ENCODE measurements around the gene KLF11.

The KLF11 gene

DNA sequence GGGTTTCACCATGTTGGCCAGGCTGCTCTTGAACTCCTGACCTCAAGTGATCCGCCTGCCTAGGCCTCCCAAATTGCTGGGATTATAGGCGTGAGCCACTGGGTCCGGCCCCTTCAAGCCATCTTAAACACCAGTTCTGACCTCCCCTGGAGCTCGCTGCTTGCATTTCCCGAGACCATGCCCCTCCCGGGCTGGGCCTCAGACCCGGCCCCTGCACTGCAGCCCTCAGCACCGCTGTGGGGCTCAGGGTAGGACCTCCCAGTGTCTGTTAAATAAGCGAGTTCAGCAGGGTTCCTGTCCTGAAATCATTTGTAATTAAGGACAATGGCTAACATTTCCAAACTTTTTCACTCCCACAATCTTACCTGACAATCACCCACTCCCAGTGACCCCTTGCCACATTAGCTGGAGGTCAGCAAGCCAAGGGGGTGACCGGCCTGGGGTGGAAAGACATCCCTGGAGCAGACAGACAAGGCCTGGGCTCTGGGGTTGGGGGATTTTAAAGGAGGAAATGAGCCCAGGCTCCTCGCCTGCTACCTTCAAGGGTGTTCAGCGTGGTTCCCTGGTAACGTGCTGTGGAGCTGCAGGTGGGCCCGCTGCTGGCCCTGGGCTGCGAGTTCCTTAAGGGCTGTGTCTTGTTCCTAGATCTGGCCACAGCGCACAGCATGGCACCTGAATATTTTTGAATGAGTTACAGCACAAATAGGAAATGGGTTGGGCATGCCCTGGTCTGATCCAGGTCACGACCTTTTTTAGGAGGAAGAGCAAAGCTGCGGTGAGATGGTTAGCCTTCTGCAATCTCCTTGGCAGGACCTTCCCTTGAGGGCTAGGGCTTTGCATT lies 21.8 kb downstream of the KLF11 start:
- DNase-seq (ENCODE audit: low spot score), result no peak

DNA sequence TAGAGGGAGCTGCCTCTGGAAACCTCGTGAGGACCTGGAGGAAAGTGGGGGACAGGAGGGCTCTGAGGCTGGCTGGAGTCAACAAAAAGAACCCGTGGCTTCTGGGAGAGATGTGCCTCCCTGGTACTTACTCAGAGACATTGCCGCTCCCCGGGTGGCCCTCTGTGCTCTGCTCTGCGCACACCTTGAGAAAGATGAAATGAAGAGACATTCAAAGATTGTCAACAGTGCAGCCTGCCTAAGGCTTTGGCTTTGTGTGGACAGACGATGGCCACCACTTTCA lies 22.4 kb downstream of the KLF11 start:
- no peak for DNase-seq (ENCODE audit: low spot score)

DNA sequence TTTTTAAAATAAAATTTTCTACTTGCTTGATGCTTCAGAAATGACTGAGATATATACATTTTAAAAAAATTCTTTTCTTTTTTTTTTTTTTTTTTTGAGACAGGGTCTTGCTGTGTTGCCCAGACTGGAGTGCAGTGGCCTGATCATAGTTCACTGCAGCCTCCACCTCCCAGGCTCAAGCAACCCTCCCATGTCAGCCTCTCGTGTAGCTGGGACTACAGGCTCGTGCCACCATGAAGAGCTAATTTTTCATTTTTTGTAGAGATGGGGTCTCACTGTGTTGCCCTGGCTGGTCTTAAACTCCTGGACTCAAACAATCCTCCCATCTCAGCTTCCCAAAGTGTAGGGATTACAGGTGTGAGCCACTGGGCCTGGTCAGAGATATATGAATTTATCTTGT lies 24.0 kb downstream of the KLF11 start:
- DNase-seq (ENCODE audit: low spot score), result no peak

DNA sequence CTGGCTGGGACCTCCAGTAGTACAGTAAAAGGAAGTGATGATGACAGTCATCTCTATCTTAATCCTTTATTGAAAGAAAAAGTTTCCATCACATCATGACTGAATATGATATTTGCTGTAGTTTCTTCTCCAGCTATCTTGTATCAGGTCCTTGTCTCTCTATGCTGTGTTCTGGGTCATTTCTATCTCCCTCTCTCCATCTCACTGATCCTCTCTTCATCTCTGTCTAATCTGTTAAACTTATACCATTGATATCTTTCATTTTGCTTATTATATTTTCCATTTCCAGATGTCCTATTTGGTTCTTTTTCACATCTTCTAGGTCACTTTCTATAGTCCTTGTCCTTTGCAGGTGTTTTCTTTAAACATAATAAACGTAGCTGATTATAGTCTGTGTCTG lies 24.5 kb downstream of the KLF11 start:
- no peak for DNase-seq (ENCODE audit: low spot score)

DNA sequence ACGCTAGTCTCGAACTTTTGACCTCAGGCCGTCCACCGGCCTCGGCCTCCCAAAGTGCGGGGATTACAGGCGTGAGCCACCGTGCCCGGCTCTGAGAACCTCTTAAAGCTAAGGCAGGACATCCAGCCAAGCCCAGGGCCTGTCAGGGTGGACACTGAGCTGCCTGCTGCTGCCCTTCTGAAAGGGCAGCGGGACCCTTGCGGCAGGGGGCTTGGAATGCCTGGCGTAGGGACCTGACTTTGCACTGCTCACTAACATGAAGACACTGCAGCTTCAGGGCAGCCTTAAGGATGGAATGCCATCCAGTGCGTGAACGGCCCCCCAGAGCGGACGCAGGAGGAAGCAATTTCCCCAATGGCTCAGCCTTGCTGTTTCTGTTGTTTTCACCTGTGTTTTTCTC lies 27.8 kb downstream of the KLF11 start:
- no peak for DNase-seq (ENCODE audit: low spot score)

DNA sequence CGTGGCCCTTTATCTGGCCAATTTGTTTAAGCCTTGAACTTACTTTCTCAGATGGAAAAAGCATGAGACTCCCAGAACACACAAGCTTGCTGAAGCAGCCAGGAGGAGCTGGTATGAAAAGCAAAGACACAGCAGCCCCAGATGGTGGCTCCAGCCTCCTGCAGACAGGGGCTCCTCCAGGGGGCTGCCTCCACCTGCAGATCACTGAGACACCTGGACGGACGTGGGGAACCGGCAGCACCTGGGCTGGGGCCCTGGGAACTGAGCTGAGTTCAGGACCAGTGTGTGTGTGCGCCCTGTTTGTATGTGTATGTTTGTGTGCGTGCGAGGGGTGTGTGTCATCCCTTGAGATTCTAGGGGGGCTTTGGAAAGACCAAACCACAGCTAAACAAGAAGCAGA lies 28.2 kb downstream of the KLF11 start:
- DNase-seq (ENCODE audit: low spot score), result no peak

DNA sequence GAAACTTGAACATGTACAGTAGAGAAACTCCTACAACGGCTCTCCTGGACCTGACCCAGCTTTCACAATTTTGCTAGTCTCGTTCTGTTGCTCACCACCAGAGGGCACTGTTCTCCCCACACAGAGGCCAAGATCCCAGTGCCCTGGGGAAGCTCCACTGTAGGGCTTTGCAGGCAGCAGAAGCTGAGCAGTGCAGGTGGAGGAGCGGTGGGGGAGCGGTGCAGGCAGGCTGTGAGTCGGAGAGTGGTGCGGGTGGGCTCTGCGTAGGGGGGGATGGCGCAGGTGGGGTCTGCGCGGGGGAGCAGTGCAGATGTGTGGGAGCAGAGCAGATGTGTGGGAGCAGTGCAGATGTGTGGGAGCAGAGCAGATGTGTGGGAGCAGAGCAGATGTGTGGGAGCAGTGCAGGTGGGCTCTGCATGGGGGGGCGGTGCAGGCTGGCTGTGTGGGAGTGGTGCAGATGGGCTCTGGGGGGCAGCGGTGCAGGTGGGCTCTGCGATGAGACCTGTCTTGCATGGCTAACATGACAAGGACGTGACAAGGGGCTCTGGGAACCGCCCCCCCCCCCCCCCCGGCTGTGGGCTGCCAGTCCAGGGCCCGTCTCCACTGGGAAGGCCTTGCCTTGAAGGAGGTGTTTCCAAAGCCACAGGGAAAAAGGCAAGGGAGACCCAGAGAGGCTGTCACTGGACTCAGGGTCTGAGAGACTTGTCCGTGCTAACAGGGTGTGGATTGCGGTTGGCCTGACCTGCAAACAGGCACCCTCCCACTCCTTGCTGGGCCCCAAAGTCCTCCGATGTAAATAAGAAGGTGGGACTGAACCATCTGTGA lies 29.5 kb downstream of the KLF11 start:
- peak; percentile 89 for DNase-seq (ENCODE audit: low spot score)

DNA sequence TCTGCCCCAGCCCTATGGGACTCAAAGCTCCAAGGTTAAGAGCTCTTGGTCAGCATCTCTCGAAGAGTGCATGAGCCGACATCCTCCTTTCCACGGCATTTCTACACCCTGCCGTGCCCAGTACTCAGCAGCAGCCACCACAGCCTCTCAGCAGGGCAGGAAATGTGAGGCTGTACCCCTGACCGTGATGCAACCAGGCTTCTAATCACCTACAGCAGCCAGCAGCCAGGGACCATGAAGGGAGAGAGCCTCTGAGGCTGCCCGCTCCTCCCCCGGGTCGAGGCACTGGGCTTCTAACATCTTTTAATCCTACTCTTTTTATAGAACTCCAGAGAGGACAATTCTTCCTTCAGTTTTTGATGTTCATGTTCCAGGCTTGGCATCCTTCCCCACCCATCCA lies 30.4 kb downstream of the KLF11 start:
- DNase-seq (ENCODE audit: low spot score), result no peak

DNA sequence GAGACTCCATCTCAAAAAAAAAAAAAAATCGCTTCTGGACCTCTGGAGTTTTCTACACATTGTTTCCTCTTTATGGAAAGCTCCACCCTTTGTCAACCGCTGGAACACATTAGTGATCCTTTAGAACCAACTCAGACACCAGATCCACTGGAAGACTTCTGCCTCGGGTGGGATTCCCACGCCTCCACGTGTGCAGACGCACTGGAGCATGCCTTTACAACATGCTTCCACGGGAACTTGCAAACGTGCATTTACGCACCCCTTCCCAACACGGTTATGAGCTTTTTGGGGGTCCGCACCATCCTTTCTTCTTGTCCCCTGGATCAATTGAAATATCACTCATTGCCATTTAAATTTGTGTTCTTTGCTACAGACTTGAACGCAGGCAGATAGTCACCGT lies 31.8 kb downstream of the KLF11 start:
- no peak for DNase-seq (ENCODE audit: low spot score)

DNA sequence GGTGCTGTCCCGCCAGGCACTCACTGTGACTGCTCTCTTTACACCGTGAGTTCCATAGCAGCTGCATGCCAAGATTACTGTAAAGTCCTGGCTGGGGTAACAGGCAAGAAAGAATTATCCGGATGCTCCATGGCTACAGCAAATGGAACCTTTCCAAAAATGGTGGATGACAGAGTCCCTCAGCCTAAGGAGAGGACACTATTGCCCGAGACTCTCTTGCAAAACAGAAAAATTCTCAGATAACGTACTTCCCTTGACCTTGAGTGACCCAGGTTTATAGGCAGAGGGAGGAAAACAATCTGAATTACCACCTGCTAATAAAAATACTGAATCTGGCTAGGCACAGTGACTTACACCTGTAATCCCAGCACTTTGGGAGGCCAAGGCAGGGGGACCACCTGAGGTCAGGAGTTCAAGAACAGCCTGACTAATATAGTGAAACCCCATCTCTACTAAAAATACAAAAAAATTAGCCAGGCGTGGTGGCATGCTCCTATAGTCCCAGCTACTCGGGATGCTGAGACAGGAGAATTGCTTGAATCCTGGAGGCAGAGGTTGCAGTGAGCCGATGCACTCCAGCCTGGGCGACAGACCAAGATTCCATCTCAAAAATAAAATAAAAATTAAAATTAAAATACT lies 32.3 kb downstream of the KLF11 start:
- DNase-seq (ENCODE audit: low spot score), result no peak

DNA sequence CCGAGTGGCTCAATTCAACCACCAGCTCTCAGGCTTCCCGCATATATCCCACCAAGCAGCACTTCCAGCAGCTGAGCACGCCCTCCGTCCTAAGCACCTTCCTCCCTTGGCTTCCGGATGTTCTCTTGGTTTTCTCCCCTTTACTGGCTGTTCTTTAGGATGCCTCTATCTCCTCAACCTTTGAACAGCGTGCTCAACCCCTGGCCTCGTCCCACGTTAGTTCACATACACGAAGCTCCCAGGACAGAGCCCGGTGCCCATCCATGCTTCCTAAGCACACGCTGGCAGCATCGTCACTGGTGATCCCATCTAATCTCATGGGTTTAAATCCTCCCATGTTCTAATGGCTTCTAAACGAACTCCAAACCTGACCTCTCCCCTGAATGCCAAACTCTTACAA lies 33.2 kb downstream of the KLF11 start:
- no peak for DNase-seq (ENCODE audit: low spot score)

DNA sequence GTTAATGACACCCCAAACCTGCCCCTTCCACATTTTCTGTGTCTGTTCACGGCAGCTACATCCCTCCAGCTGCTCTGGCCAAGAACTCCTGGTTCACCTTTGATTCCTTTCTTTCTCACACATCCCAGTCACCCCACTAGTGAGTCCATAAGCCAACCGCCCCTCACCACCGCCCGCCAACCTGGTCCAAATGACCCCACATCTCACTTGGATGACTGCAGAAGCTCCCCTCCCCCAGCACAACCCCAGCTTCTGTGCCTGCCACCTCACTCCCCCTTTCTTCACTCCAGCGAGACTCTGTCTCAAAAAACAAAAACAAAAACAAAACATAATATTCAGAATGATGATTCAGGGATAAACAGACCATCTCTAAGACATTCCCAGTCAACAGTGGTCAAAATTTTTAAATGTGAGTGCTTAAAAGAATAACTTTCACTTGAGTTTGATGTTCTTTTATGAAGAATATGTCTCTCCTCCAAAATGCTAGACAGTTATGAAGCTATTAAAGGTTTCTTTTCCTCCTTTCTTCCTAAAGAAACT lies 33.7 kb downstream of the KLF11 start:
- no peak for DNase-seq (ENCODE audit: low spot score)

DNA sequence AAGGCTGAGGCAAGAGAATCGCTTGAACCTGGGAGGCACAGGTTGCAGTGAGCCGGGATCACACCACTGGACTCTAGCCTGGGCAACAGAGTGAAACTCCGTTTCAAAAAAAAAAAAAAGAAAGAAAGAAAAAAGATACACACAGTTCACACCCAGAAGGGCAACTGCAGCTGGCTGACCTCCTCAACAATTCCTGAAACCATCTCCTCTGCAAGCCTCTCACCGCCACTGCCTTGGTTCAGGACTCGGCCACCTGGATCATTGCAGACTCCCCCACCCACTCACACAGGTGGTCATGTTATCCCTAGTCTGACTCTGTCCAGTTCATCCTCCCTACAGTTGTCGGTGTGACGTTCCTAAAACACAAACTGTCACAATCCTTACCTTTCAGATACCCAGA lies 34.7 kb downstream of the KLF11 start:
- no peak for DNase-seq (ENCODE audit: low spot score)

DNA sequence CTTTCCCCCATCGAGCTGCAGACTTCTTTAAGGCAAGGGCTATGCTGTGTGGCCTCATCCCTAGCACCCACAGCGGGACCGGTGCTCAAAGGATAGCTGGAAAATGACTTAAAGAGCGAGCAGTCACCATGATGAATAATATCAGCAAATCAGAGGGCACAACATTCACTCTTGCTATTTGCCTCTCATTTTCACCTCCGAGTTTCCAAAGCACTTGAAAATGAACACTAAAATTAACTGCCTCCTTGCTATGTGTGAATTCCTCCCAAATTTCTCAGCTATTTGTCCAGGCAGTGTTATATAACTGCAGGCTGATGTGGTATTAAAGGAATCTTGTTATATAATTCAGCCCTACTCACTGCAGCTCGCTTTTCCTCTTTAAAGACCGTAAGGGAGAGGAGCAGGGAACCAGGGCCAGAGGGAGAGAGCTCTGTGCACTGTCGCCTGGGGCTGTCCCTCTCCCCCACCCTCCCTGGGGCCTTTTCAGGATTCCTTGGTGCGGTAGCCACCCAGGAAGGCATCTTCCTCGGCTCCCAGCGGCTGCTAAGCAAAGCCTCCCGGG lies 35.4 kb downstream of the KLF11 start:
- no peak for DNase-seq (ENCODE audit: low spot score)

DNA sequence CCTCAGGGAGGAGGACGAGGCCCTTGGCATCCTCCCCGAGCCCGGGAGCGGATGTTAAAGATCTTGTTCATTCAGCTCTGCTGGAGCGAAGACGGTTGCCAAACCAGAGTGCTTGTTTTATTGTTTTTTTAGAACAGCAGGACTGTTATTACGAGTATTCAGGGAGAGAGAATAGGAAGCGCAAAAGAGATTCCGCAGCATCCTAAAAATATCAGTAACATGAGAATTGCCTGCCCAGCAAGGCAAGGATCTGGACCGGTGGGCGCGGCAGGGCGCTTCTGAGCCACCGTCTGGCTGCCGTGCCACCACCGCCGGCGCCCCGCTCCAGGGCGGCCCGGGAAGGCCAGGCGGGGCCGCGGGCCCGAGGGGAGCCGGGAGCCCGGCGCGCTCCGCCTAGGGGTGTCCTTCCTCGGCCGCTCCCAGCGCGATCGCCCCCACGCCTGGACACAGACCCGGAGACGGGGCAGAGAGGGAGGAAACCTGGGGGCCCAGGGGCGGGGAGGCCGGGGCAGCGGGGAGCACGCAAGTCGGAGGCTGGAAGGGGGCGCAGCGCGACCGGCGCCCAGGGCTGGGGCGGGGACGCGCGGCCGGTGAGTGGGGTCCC lies 36.0 kb downstream of the KLF11 start:
- DNase-seq (ENCODE audit: low spot score), result peak; percentile 81

DNA sequence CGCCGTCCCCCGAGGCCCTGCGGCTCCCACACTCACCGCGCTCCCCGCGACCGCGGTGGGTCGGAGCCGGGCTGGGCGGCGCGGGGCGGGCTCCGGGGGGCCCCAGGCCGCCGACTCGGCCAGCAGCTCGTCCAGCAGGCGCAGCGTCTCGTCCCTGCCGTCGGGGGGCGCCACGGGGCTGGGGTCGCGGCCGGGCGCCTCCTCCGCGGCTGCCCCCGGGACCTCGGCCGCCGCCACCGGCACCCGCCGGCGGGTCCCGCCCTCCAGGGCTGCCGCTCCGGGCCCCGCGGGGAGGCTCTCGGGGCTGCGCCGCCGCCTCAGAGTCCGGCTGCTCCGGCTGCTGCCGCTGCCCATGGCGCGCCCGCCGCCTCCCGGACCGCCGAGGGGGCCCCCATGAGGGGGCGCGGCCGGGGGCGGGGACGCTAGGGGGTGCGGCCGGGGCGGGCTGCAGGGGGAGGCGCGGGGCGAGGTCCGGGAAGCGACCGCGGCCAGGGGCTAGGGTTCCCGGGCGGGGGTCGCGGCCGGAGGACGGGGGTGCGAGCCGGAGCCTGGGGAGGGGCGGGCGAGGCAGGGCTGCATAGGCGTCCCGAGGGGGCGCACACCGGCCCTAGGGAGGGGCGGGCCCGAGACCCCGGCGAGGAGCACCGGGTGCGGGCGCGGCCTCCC lies 36.7 kb downstream of the KLF11 start, which contains the start of gene CYS1:
Gene CYS1 (minus strand): TSS at position 542 of the 666 bp plus-strand sequence. CDS start 188 bp downstream, at position 354.
- peak; percentile 82 for DNase-seq (ENCODE audit: low spot score)

DNA sequence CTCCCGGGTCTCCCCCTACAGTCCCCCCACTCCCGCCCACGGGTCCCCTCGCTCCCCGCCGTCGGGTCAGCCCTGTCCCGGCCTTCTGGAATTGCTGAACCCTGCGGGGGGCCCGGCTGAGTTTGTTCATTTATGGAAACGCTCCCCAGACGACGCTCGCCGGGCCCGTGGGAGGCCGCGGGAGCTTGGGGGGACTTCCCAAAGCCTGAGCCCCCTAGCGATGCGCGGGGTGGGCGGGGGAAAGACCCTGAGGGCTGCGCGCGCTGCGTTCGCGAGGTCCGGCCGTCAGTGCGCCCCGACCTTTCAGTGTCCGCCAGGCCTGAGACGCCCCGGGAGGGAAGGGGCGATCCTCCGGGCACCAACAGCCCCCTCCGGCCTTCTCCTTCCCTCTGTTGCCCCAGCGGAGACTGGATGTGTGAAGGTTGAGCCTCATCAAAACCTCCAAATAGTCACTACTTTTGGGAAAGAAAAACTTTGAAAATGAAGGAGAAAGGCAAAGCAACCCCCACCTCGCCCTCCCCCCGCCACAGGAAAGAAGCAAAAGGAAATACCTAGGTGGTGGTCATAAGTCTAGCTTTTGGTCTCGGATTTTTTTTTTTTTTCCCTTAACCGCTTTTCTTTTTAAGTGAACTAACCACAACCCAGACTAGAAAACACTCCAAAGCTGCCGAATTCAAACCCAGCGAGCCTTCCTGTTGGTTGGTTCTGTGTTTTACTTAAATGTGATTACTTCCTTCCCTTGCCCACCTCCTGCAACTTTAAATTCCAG lies 37.4 kb downstream of the KLF11 start:
- DNase-seq (ENCODE audit: low spot score), result no peak

DNA sequence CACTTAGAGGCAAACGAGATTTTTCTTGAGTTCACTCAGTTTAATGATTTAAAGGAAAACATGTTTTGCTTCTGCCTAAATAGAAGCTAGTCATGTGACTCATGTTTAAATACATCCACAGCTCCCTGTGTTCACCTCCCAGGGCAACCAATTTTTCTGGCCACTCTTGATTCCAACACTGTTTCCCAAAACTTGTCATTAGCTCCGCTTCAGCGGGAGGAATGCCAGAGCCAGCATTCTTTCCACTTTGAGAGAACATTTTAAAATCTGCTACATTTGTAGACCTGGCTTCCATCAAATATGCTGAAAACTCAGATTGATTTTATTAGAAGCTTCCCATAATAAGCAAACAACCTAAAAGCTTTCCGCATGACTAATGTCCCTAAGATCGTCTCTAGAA lies 39.7 kb downstream of the KLF11 start:
- DNase-seq (ENCODE audit: low spot score), result no peak

DNA sequence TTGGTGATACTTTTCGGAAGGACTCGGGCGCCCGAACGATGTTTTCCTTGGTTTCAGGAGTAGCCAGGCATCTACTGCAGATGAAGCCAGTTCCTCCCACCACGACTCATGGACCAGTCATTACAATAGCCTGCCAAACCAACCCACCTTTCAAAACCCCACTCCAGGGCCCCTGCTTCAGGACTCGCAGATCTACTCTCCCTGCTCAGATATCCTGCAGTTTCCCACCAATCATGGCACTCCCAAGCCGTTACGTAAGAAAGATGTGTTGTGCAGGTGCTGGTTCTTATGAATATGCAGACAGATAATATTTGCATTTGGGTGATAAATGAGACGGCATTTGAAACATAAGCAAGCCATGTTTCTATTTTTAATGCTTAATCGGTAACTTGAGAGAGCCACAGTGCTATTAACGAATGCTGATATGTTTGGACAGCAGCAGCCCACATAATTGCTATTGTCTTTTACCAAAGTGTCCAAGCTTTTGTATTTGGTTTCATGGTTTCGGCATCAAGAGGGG lies 40.4 kb downstream of the KLF11 start:
- DNase-seq (ENCODE audit: low spot score), result no peak

DNA sequence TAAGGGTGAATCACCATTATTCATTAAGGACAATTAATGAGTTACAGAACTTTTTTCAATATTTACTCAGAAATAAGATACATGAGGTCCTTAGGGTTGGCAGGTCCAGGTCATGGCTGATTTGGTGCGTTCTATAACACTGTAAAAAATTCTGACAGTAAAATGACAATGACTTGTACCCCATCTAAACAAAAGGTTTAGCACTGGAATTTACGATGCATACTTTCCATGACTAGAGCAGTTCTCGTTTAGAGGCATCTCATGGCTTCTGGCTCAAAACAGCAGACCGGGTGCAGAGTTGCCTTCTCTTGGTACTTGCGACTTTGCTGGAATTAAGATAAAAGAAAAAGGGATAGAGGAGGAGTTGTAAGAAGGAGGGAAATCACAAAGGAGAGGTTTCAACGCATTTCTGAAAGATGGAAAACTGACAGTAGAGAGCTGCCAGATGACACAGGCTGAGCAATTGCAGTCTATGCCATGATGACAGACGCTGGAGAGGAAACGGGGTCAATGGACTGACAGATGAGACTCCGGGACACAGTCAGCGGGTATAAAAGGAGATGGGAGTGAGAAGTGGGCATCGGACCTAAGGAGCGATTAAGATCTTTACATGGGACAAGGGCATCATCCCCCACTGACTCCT lies 41.0 kb downstream of the KLF11 start:
- DNase-seq (ENCODE audit: low spot score), result no peak
